Trophoblast cell (in vitro differentiated cells and primary cell): Measurements from ENCODE around the gene PTPRM.

Experiments
- DNase-seq, 2 donors: peaks; one replicate each; pipeline ENCODE4 v3.0.0-alpha.2; 2016
- H2AFZ ChIP-seq: 2 replicates; pipeline ENCODE4 v1.6.1; 2013; ENCODE audit warnings: low read length, moderate library complexity, mild to moderate bottlenecking; ENCODE audit not compliant: insufficient read depth, poor library complexity
- H2AK5ac ChIP-seq: 2 replicates; pipeline ENCODE4 v1.6.1; 2013; ENCODE audit warnings: mild to moderate bottlenecking, low read length
- H2BK120ac ChIP-seq: 2 replicates; pipeline ENCODE4 v1.6.1; 2013; ENCODE audit warnings: low read length, mild to moderate bottlenecking, moderate library complexity; ENCODE audit not compliant: insufficient read depth, poor library complexity
- H2BK12ac ChIP-seq: 2 replicates; pipeline ENCODE4 v1.6.1; 2013; ENCODE audit warnings: mild to moderate bottlenecking, low read length, moderate library complexity
- H2BK5ac ChIP-seq: 2 replicates; pipeline ENCODE4 v1.6.1; 2013; ENCODE audit warnings: low read length, low read depth, moderate library complexity, mild to moderate bottlenecking; ENCODE audit not compliant: poor library complexity
- H3K14ac ChIP-seq: 2 replicates; pipeline ENCODE4 v1.6.1; 2013; ENCODE audit warnings: mild to moderate bottlenecking, low read length
- H3K18ac ChIP-seq: 2 replicates; pipeline ENCODE4 v1.6.1; 2013; ENCODE audit warnings: mild to moderate bottlenecking, low read length
- H3K23ac ChIP-seq: 2 replicates; pipeline ENCODE4 v1.6.1; 2013; ENCODE audit warnings: low read length
- H3K27ac ChIP-seq: 2 replicates; pipeline ENCODE4 v1.5.1; 2013; ENCODE audit warnings: low read depth, mild to moderate bottlenecking, inconsistent platforms, low read length, moderate library complexity
- H3K27me3 ChIP-seq: 2 replicates; pipeline ENCODE4 v1.6.1; 2013; ENCODE audit warnings: inconsistent platforms, mild to moderate bottlenecking, low read length, moderate library complexity; ENCODE audit not compliant: insufficient read depth
- H3K36me3 ChIP-seq, 2 experiments: 1 replicate in 1 of 2; 2 replicates in 1 of 2; pipeline ENCODE4 v1.6.1; 2013; ENCODE audit warnings: low read length in 2 of 2, mild to moderate bottlenecking in 2 of 2, moderate library complexity in 1 of 2; ENCODE audit not compliant: insufficient read depth in 2 of 2, control insufficient read depth in 1 of 2
- H3K4ac ChIP-seq: 2 replicates; pipeline ENCODE4 v1.6.1; 2013; ENCODE audit warnings: low read depth, mild to moderate bottlenecking, low read length, moderate library complexity
- H3K4me1 ChIP-seq, 2 experiments: 1 replicate in 1 of 2; 2 replicates in 1 of 2; pipeline ENCODE4 v1.6.1; 2013; ENCODE audit warnings: low read length in 2 of 2, mild to moderate bottlenecking in 2 of 2, moderate library complexity in 1 of 2; ENCODE audit not compliant: insufficient read depth in 2 of 2, control insufficient read depth in 1 of 2
- H3K4me2 ChIP-seq: 2 replicates; pipeline ENCODE4 v1.6.1; 2013; ENCODE audit warnings: inconsistent platforms, mild to moderate bottlenecking, low read length, moderate library complexity
- H3K4me3 ChIP-seq: 2 replicates; pipeline ENCODE4 v1.5.1; 2013; ENCODE audit warnings: mild to moderate bottlenecking, low read depth, low read length, inconsistent platforms
- H3K79me1 ChIP-seq: one replicate; pipeline ENCODE4 v1.6.1; 2013; ENCODE audit warnings: low read length
- H3K79me2 ChIP-seq: 2 replicates; pipeline ENCODE4 v1.6.1; 2013; ENCODE audit warnings: low read length, mild to moderate bottlenecking; ENCODE audit not compliant: control insufficient read depth, insufficient read depth, poor library complexity
- H3K9ac ChIP-seq: 2 replicates; pipeline ENCODE4 v1.6.1; 2013; ENCODE audit warnings: mild to moderate bottlenecking, low read length
- H3K9me3 ChIP-seq: 2 replicates; pipeline ENCODE4 v1.6.1; 2013; ENCODE audit warnings: low read depth, mild to moderate bottlenecking, control low read depth, inconsistent platforms, low read length; ENCODE audit not compliant: insufficient read depth
- H4K12ac ChIP-seq: 2 replicates; pipeline ENCODE4 v1.6.1; 2013; ENCODE audit warnings: low read depth, mild to moderate bottlenecking, low read length, moderate library complexity
- H4K8ac ChIP-seq: 2 replicates; pipeline ENCODE4 v1.6.1; 2013; ENCODE audit warnings: low read depth, mild to moderate bottlenecking, low read length, moderate library complexity
- H4K91ac ChIP-seq: one replicate; pipeline ENCODE4 v1.6.1; 2013; ENCODE audit warnings: low read depth, mild to moderate bottlenecking, low read length, moderate library complexity
- WGBS: extraction: QIAGEN DNeasy Blood & Tissue Kit; methylation state at CpG from one replicate; pipeline ENCODE4 v1.1.7; 2013; ENCODE audit warnings: missing lambda C conversion rate; ENCODE audit not compliant: insufficient read length, insufficient coverage; ENCODE audit errors: extremely low coverage; 5-methylcytosine and 5-hydroxymethylcytosine counted together

The PTPRM gene

GRCh38 chr18:8326763-8327394 is 759.8 kb downstream of the PTPRM start:
- WGBS, result no CpG with 5 or more reads among the region's 1 CpG
- Histone ChIP-seq H4K91ac (no peak overlapping the region), H3K4me3 (no peak overlapping the region), H3K27me3 (no peaks in the 10 kb centered on the region), H2AK5ac (no peak overlapping the region), H3K14ac (no peak overlapping the region), H3K36me3 (no peaks in the 10 kb centered on the region), H2BK12ac (no peak overlapping the region), H3K4ac (no peak overlapping the region), H3K79me2 (no peaks in the 10 kb centered on the region), H4K12ac (no peak overlapping the region), H2BK5ac (no peak overlapping the region), H3K27ac (no peak overlapping the region), H3K79me1 (no peaks in the 10 kb centered on the region), H3K18ac (no peak overlapping the region), H3K4me1 (no peaks in the 10 kb centered on the region), H2AFZ (no peak overlapping the region), H4K8ac (no peak overlapping the region), H3K9ac (no peak overlapping the region), H2BK120ac (no peak overlapping the region), H3K23ac (no peak overlapping the region), H3K4me2 (no peak overlapping the region), H3K9me3 (no peaks in the 10 kb centered on the region)
- no peak for DNase-seq

GRCh38 chr18:8328126-8328525 is 761.0 kb downstream of the PTPRM start:
- Histone ChIP-seq H2AK5ac (no peak overlapping the region), H2BK5ac (no peak overlapping the region), H4K8ac (no peak overlapping the region), H3K4ac (no peak overlapping the region), H3K4me2 (no peak overlapping the region), H4K91ac (no peak overlapping the region), H3K9me3 (no peaks in the 10 kb centered on the region), H3K14ac (no peak overlapping the region), H3K18ac (no peak overlapping the region), H3K27me3 (no peaks in the 10 kb centered on the region), H3K23ac (no peak overlapping the region), H3K36me3 (no peaks in the 10 kb centered on the region), H3K4me1 (no peaks in the 10 kb centered on the region), H4K12ac (no peak overlapping the region), H3K79me2 (no peaks in the 10 kb centered on the region), H2BK120ac (no peak overlapping the region), H3K4me3 (no peak overlapping the region), H2AFZ (no peak overlapping the region), H2BK12ac (no peak overlapping the region), H3K79me1 (no peaks in the 10 kb centered on the region), H3K9ac (no peak overlapping the region), H3K27ac (no peak overlapping the region)
- no CpG with 5 or more reads among the region's 2 CpGs for WGBS
- no peak for DNase-seq

GRCh38 chr18:8329186-8329771 is 762.2 kb downstream of the PTPRM start:
- Histone ChIP-seq H3K27ac (no peak overlapping the region), H3K79me1 (no peaks in the 10 kb centered on the region), H2AFZ (no peak overlapping the region), H3K14ac (no peak overlapping the region), H4K12ac (no peak overlapping the region), H3K27me3 (no peaks in the 10 kb centered on the region), H3K9me3 (no peaks in the 10 kb centered on the region), H2BK120ac (no peak overlapping the region), H2AK5ac (no peak overlapping the region), H3K4me2 (no peak overlapping the region), H3K79me2 (no peaks in the 10 kb centered on the region), H3K4me1 (no peaks in the 10 kb centered on the region), H3K23ac (no peak overlapping the region), H3K4me3 (no peak overlapping the region), H3K18ac (no peak overlapping the region), H3K36me3 (no peaks in the 10 kb centered on the region), H4K91ac (no peak overlapping the region), H3K9ac (no peak overlapping the region), H3K4ac (no peak overlapping the region), H4K8ac (no peak overlapping the region), H2BK12ac (no peak overlapping the region), H2BK5ac (no peak overlapping the region)
- peak in 1 of 2 donors; percentile 47 for DNase-seq
- no CpG with 5 or more reads among the region's 5 CpGs for WGBS

- no peaks in the 10 kb centered on the region for H3K9me3 ChIP-seq
- no peaks in the 10 kb centered on the region for H3K27me3 ChIP-seq
- H2AK5ac ChIP-seq, result no peak overlapping the region
- no peak overlapping the region for H3K18ac ChIP-seq
- no peak overlapping the region for H3K9ac ChIP-seq
- no peak overlapping the region for H2BK120ac ChIP-seq
- no peak overlapping the region for H2AFZ ChIP-seq
- H3K79me2 ChIP-seq, result no peaks in the 10 kb centered on the region
- no peak overlapping the region for H3K4me3 ChIP-seq
- H3K4me1 ChIP-seq, result no peaks in the 10 kb centered on the region
- H3K4me2 ChIP-seq, result no peak overlapping the region
- no peak overlapping the region for H4K91ac ChIP-seq
- no CpG with 5 or more reads among the region's 10 CpGs for WGBS
- H3K79me1 ChIP-seq, result no peaks in the 10 kb centered on the region
- no peak overlapping the region for H3K23ac ChIP-seq
- no peak overlapping the region for H4K12ac ChIP-seq
- no peak overlapping the region for H2BK12ac ChIP-seq
- no peak overlapping the region for H4K8ac ChIP-seq
- no peak overlapping the region for H2BK5ac ChIP-seq
- no peak for DNase-seq
- H3K14ac ChIP-seq, result no peak overlapping the region
- H3K27ac ChIP-seq, result no peak overlapping the region
- H3K4ac ChIP-seq, result no peak overlapping the region
- H3K36me3 ChIP-seq, result no peaks in the 10 kb centered on the region
Measured at GRCh38 chr18:8330575-8330974, 763.5 kb downstream of the PTPRM start.
